SK-N-SH treated with all-trans-retinoic acid at 6 μM for 48 hours (cell line): Measurements from ENCODE around the gene SLC37A1.
"Not testable (repeated sequence)": the region's sequence is repeated elsewhere in the genome, so short reads cannot be mapped to it uniquely, and the experiment has no call there.

Experiments
- ATAC-seq: fragments of 200-7000 bp; cut with Tn5 transposase; 3 replicates; pipeline ENCODE4 v1.9.1; 2020; ENCODE audit warnings: mild to moderate bottlenecking, moderate library complexity
- ARNTL ChIP-seq: fragments of 450-650 bp; formaldehyde crosslinking; IDR thresholded peaks from 2 replicates; pipeline ENCODE4 v1.5.0; 2020; ENCODE audit warnings: low read depth, mild to moderate bottlenecking, moderate library complexity, borderline replicate concordance
- BACH2 ChIP-seq: fragments of 250-450 bp; sonication (Bioruptor Pico); IDR thresholded peaks from 2 replicates; pipeline ENCODE4 v1.9.0; 2021; ENCODE audit warnings: mild to moderate bottlenecking, borderline replicate concordance
- CSDC2 ChIP-seq: fragments of 250-450 bp; sonication (Bioruptor Pico); IDR thresholded peaks from 2 replicates; pipeline ENCODE4 v1.5.0; 2020; ENCODE audit warnings: mild to moderate bottlenecking, moderate library complexity
- ESRRG ChIP-seq: fragments of 250-450 bp; sonication (Bioruptor Pico); IDR thresholded peaks from 2 replicates; pipeline ENCODE4 v1.6.1; 2021; ENCODE audit warnings: mild to moderate bottlenecking
- GLIS3 ChIP-seq: fragments of 250-450 bp; sonication (Bioruptor Pico); IDR thresholded peaks from 2 replicates; pipeline ENCODE4 v1.5.0; 2020; ENCODE audit warnings: mild to moderate bottlenecking, moderate library complexity
- ISL1 ChIP-seq: fragments of 250-450 bp; sonication (Bioruptor Pico); IDR thresholded peaks from 2 replicates; pipeline ENCODE4 v2.1.2; 2022; ENCODE audit warnings: mild to moderate bottlenecking, moderate library complexity
- OSR1 ChIP-seq: fragments of 250-450 bp; sonication (Bioruptor Pico); IDR thresholded peaks from 2 replicates; pipeline ENCODE4 v1.8.0; 2022; ENCODE audit warnings: moderate library complexity, mild to moderate bottlenecking, inconsistent platforms
- PPARA ChIP-seq: fragments of 250-450 bp; sonication (Bioruptor Pico); IDR thresholded peaks from 2 replicates; pipeline ENCODE4 v1.5.0; 2020; ENCODE audit warnings: mild to moderate bottlenecking, borderline replicate concordance
- RARB ChIP-seq: fragments of 250-450 bp; sonication (Bioruptor Pico); IDR thresholded peaks from 2 replicates; pipeline ENCODE4 v1.8.0; 2021; ENCODE audit warnings: mild to moderate bottlenecking, moderate library complexity
- SNAI2 ChIP-seq: fragments of 250-450 bp; sonication (Bioruptor Pico); IDR thresholded peaks from 2 replicates; pipeline ENCODE4 v1.5.0; 2020; ENCODE audit warnings: mild to moderate bottlenecking, moderate library complexity
- TCF4 ChIP-seq: fragments of 250-450 bp; sonication (Bioruptor Pico); IDR thresholded peaks from 2 replicates; pipeline ENCODE4 v1.8.0; 2021; ENCODE audit warnings: mild to moderate bottlenecking, moderate library complexity, borderline replicate concordance
- TOX ChIP-seq: fragments of 250-450 bp; sonication (Bioruptor Pico); IDR thresholded peaks from 2 replicates; pipeline ENCODE4 v1.8.0; 2021; ENCODE audit warnings: mild to moderate bottlenecking, moderate library complexity, borderline replicate concordance
- ZC3H10 ChIP-seq: fragments of 250-450 bp; sonication (Bioruptor Pico); IDR thresholded peaks from 2 replicates; pipeline ENCODE4 v1.5.1; 2021; ENCODE audit warnings: mild to moderate bottlenecking, moderate library complexity
- ZFP30 ChIP-seq: fragments of 450-650 bp; formaldehyde crosslinking; IDR thresholded peaks from 2 replicates; pipeline ENCODE4 v1.5.0; 2022; ENCODE audit warnings: mild to moderate bottlenecking, moderate library complexity
- ZNF565 ChIP-seq: fragments of 450-650 bp; formaldehyde crosslinking; conservative IDR thresholded peaks from 2 replicates; pipeline ENCODE4 v1.5.0; 2020; ENCODE audit warnings: low read depth, mild to moderate bottlenecking, moderate library complexity
- ZNF70 ChIP-seq: fragments of 450-650 bp; formaldehyde crosslinking; IDR thresholded peaks from 2 replicates; pipeline ENCODE4 v1.5.0; 2020; ENCODE audit warnings: mild to moderate bottlenecking, moderate library complexity
- ZNF8 ChIP-seq: fragments of 450-650 bp; formaldehyde crosslinking; IDR thresholded peaks from 2 replicates; pipeline ENCODE4 v1.5.0; 2020; ENCODE audit warnings: mild to moderate bottlenecking, moderate library complexity
- TF ChIP-seq, protein P1 (sequence below): fragments of 250-450 bp; sonication (Bioruptor Pico); IDR thresholded peaks from 2 replicates; pipeline ENCODE4 v1.8.0; 2020; ENCODE audit warnings: mild to moderate bottlenecking, moderate library complexity, borderline replicate concordance
- TF ChIP-seq, protein P2 (sequence below): fragments of 250-450 bp; sonication (Bioruptor Pico); IDR thresholded peaks from 2 replicates; pipeline ENCODE4 v1.5.0; 2020; ENCODE audit warnings: mild to moderate bottlenecking, moderate library complexity
- TF ChIP-seq, protein P3 (sequence below): fragments of 250-450 bp; sonication (Bioruptor Pico); IDR thresholded peaks from 2 replicates; pipeline ENCODE4 v1.5.1; 2021; ENCODE audit warnings: mild to moderate bottlenecking, moderate library complexity
- TF ChIP-seq, protein P4 (sequence below): fragments of 250-450 bp; sonication (Bioruptor Pico); IDR thresholded peaks from 2 replicates; pipeline ENCODE4 v1.5.1; 2020; ENCODE audit warnings: low read depth, mild to moderate bottlenecking, moderate library complexity
- TF ChIP-seq, protein P5 (sequence below): fragments of 250-450 bp; sonication (Bioruptor Pico); IDR thresholded peaks from 2 replicates; pipeline ENCODE4 v1.8.0; 2021; ENCODE audit warnings: low read depth, mild to moderate bottlenecking, moderate library complexity, borderline replicate concordance

SLC37A1 gene

DNA sequence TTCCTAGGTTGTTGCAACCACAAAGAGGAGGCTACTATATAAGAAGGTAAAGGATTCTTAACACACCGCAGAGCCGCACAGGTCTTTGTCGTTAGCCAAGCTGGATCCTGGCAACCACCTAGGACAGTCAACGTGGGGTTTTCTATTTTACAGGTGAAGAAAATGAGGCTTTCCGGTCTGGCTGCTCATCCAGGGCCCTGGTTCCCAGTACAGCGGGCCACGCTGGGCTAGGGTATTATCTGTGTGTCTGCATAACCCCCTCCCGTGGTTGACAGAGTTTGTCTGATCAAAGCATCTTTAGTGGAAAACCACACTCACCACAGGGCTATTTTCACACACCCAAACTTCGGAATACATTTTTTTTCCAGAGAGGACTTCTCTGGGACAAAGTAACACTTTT, 100.7 kb downstream of the SLC37A1 start (continued):
- TF ChIP-seq, protein P1, sequence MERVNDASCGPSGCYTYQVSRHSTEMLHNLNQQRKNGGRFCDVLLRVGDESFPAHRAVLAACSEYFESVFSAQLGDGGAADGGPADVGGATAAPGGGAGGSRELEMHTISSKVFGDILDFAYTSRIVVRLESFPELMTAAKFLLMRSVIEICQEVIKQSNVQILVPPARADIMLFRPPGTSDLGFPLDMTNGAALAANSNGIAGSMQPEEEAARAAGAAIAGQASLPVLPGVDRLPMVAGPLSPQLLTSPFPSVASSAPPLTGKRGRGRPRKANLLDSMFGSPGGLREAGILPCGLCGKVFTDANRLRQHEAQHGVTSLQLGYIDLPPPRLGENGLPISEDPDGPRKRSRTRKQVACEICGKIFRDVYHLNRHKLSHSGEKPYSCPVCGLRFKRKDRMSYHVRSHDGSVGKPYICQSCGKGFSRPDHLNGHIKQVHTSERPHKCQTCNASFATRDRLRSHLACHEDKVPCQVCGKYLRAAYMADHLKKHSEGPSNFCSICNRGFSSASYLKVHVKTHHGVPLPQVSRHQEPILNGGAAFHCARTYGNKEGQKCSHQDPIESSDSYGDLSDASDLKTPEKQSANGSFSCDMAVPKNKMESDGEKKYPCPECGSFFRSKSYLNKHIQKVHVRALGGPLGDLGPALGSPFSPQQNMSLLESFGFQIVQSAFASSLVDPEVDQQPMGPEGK (CRISPR knock-in tag), result no peak
- TF ChIP-seq, all 23 proteins: peak for 0

DNA sequence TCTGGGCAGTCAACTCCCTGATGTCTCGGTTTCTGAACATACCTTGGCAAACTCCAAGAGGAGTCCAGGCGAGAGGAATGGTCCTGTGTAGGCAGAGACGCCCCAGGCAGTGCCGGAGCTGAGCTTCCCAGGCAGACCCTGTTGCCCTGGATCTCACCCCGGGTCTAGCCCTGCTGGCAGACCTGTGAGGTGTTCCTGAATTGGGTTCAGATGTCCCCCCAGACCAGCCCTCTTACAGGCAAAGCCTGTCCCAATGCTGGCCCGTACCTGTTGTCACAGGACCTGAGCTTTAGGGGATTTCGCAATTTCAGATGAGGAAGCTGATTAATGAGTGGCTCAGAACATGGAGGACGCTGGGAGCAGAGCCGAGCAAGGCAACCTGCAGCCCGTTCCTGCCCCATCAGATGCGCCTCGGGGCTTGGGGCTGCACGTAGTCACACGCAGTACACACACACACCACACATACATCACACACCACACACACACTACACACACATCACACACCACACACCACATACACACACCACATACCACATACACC, 101.2 kb downstream of the SLC37A1 start:
- TF ChIP-seq TCF4 (no peak), ZNF565 (CRISPR knock-in tag) (no peak), PPARA (CRISPR knock-in tag) (no peak), SNAI2 (CRISPR knock-in tag) (no peak), ESRRG (CRISPR knock-in tag) (no peak), ZC3H10 (CRISPR knock-in tag) (no peak), ZFP30 (no peak), ZNF70 (CRISPR knock-in tag) (no peak), ARNTL (no peak), TOX (no peak), ISL1 (CRISPR knock-in tag) (no peak), GLIS3 (no peak), OSR1 (CRISPR knock-in tag) (no peak)
- TF ChIP-seq, protein P1 (CRISPR knock-in tag), result no peak
- ATAC-seq, result no peak

DNA sequence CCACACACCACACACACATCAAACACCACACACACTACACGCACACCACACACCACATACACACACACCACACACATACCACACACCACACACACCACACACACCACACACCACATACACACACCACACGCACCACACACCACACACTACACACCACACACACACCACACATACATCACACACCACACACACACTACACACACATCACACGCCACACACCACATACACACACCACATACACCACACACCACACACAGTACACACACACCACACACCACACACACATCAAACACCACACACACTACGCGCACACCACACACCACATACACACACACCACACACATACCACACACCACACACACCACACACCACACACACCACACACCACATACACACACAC, 101.7 kb downstream of the SLC37A1 start:
- ATAC-seq, result not testable (repeated sequence)

DNA sequence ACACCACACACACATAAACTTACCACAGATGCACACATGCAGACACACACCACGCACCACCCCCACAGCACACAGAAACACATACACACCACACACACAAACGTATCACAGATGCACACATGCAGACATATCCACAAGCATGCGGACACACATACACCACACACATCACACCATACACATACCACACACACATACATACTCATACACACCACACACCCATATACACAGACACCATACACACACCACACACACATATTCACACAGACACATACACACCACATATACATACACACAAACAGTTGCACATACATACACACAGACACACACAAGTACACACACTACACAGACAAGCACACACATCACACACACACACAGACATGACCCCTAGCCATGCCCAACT, 102.3 kb downstream of the SLC37A1 start:
- TF ChIP-seq, protein P2, sequence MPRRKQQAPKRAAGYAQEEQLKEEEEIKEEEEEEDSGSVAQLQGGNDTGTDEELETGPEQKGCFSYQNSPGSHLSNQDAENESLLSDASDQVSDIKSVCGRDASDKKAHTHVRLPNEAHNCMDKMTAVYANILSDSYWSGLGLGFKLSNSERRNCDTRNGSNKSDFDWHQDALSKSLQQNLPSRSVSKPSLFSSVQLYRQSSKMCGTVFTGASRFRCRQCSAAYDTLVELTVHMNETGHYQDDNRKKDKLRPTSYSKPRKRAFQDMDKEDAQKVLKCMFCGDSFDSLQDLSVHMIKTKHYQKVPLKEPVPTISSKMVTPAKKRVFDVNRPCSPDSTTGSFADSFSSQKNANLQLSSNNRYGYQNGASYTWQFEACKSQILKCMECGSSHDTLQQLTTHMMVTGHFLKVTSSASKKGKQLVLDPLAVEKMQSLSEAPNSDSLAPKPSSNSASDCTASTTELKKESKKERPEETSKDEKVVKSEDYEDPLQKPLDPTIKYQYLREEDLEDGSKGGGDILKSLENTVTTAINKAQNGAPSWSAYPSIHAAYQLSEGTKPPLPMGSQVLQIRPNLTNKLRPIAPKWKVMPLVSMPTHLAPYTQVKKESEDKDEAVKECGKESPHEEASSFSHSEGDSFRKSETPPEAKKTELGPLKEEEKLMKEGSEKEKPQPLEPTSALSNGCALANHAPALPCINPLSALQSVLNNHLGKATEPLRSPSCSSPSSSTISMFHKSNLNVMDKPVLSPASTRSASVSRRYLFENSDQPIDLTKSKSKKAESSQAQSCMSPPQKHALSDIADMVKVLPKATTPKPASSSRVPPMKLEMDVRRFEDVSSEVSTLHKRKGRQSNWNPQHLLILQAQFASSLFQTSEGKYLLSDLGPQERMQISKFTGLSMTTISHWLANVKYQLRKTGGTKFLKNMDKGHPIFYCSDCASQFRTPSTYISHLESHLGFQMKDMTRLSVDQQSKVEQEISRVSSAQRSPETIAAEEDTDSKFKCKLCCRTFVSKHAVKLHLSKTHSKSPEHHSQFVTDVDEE, result no peak
- no peak for TF ChIP-seq ZNF565 (CRISPR knock-in tag)
- TF ChIP-seq PPARA (CRISPR knock-in tag), result no peak
- TF ChIP-seq, protein P1 (CRISPR knock-in tag), result no peak
- TF ChIP-seq, protein P3, sequence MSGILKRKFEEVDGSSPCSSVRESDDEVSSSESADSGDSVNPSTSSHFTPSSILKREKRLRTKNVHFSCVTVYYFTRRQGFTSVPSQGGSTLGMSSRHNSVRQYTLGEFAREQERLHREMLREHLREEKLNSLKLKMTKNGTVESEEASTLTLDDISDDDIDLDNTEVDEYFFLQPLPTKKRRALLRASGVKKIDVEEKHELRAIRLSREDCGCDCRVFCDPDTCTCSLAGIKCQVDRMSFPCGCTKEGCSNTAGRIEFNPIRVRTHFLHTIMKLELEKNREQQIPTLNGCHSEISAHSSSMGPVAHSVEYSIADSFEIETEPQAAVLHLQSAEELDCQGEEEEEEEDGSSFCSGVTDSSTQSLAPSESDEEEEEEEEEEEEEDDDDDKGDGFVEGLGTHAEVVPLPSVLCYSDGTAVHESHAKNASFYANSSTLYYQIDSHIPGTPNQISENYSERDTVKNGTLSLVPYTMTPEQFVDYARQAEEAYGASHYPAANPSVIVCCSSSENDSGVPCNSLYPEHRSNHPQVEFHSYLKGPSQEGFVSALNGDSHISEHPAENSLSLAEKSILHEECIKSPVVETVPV, result no peak
- no peak for TF ChIP-seq RARB
- TF ChIP-seq ZC3H10 (CRISPR knock-in tag), result no peak
- no peak for TF ChIP-seq OSR1 (CRISPR knock-in tag)
- no peak for TF ChIP-seq ZNF8 (CRISPR knock-in tag)
- TF ChIP-seq, protein P4, sequence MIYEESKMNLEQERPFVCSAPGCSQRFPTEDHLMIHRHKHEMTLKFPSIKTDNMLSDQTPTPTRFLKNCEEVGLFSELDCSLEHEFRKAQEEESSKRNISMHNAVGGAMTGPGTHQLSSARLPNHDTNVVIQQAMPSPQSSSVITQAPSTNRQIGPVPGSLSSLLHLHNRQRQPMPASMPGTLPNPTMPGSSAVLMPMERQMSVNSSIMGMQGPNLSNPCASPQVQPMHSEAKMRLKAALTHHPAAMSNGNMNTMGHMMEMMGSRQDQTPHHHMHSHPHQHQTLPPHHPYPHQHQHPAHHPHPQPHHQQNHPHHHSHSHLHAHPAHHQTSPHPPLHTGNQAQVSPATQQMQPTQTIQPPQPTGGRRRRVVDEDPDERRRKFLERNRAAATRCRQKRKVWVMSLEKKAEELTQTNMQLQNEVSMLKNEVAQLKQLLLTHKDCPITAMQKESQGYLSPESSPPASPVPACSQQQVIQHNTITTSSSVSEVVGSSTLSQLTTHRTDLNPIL, result no peak
- no peak for TF ChIP-seq TCF4
- TF ChIP-seq, protein P5, sequence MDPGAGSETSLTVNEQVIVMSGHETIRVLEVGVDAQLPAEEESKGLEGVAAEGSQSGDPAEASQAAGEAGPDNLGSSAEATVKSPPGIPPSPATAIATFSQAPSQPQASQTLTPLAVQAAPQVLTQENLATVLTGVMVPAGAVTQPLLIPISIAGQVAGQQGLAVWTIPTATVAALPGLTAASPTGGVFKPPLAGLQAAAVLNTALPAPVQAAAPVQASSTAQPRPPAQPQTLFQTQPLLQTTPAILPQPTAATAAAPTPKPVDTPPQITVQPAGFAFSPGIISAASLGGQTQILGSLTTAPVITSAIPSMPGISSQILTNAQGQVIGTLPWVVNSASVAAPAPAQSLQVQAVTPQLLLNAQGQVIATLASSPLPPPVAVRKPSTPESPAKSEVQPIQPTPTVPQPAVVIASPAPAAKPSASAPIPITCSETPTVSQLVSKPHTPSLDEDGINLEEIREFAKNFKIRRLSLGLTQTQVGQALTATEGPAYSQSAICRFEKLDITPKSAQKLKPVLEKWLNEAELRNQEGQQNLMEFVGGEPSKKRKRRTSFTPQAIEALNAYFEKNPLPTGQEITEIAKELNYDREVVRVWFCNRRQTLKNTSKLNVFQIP, result no peak
- no peak for TF ChIP-seq ZFP30
- no peak for TF ChIP-seq ESRRG (CRISPR knock-in tag)
- TF ChIP-seq CSDC2 (CRISPR knock-in tag), result no peak
- no peak for TF ChIP-seq BACH2 (CRISPR knock-in tag)
- no peak for TF ChIP-seq ISL1 (CRISPR knock-in tag)
- ATAC-seq, result no peak
